Cerebellar cortex (tissue), 1 donor: Measurements from ENCODE around the gene TBC1D25.

Experiments
- DNase-seq: peaks from one replicate; pipeline ENCODE4 v3.0.0-alpha.2; 2015; ENCODE audit warnings: low spot score

Gene TBC1D25

GRCh38 chrX:48539345-48540027 is at the start of gene TBC1D25:
Gene TBC1D25 (plus strand): TSS chrX:48539714. CDS start chrX:48539798, 84 bp downstream.
- peak; percentile 98 for DNase-seq

DNA sequence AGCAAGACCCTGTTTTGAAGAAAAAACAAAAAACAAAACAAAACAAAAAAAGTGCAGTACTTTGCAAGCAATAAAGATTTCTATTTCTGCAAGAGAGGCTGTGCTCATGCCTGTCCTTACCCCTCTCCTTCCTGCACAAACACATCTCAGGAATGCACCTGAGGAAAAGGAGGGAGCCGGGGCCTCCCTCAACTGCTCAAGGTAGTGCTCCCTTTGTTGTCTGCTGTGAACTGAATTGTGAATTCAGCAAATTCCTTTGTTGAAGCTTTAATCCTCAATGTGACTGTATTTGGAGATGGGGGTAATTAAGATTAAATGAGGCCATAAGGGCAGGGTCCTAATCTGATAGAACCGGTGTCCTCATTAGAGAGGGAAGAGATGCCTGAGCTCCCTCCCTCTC is 49.6 kb upstream of the TBC1D25 start:
- DNase-seq, result no peak

DNA sequence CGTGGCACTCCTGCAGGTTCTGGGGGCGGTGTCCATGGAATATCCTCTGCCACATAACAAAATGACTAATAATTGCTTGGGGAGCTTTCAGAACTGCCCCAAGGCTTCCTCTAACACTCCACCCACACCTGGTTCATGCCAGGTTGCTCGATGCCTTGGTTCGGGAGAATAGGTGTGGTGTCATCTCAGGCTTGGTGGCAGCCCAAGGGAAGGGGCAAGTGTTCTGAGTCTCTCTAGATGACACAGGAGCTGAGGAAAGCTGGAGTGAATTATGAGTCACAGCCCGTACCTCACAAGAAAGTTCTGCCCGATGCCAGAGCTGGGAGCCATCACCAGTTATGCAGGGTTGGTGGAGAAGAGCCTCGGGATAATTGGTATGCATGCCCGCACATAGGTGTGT is 48.9 kb upstream of the TBC1D25 start:
- DNase-seq, result no peak

- DNase-seq, result no peak
Observed at GRCh38 chrX:48491809-48492208, 47.7 kb upstream of the TBC1D25 start.

DNA sequence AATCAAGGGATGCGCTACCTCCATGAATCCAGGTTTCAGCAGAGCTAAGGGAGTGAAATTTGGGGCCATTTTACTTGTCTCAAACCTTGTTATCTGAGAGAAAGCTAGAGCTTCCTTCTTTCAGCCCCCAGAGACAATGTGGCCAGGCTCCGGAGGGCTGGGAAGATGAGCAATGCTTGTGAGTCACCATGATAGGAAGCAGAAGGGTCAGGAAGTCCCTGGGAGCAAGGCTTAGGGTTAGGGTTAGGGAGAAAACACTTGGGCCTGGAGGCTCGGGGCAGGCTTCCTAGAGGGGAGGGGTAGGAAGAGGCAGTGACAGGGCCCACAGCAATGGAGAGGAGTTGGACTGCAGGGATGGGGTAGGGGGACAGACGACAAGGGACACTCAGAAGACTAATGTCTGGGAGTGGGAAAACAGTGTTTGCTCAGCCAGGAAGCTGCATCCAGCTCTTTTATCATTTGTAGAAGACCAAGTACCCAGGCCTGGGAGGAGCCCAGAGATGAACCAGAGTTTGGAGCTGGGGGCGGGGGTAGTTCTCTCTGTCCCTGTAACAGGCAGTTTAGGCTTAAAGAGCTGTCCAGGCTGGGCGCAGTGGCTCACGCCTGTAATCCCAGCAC is 47.1 kb upstream of the TBC1D25 start:
- no peak for DNase-seq

DNA sequence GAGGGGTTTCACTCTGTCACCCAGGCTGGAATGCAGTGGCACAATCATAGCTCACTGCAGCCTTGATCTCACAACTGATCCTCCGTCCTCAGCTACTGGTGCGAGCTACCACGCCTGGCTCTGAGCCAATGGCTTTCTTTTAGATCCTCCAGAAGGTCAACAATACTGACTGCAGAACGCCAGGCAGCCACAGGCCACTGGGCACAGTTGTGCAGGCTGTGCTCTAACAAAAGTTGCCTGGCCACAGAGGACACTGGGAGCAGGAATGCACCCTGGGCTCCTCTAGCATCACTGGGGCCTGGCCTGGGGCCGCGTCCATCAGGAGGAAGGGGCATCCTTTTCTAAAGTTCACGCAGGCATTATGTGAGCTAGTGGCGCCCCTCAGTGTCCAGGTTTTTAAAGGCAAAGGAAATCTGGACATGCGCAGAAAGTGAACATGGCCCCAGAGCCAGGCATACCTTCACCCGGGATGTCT is 45.6 kb upstream of the TBC1D25 start:
- peak; percentile 35 for DNase-seq

- DNase-seq, result no peak
Observed at GRCh38 chrX:48496660-48497059, 42.9 kb upstream of the TBC1D25 start.

DNA sequence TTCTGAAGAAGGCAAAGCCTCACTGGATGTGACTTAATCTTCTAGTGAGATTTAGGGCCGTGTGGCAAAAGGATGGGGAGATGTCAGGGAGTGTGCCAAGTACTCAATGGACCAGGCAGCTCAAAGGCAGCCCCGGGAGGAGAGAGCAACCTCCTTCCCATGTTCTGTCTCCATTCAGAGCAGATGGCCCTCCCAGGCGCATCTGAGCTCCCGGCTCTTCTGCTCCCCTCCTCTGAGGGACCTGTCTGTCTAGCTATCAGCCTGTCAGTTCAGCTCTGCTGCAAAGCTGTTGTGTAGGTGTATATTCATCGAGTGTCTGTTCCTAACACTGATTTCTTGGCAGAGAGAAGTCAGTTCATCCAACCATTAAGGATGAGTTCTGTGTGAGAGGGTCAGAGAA is 41.6 kb upstream of the TBC1D25 start:
- DNase-seq, result peak; percentile 38

DNA sequence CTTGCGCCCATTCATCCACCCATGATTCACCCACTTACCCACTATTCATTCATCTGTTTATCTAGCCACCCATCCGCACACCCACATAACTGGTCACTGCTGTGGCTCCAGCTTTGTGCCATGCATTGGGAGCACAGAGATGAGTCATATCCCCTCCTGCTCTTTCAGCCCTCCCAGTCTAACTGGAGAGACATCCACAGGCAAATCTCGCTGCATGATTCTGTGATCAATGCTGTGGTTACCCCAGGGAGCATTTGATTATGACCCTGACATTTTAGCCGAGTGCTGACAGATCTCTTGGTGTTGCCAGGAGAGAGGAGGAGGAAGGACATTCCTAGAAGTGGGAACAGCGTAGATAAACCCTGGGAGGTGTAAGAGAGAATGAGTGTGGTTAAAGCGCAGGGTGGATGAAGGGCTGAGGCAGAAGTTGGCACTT is 41.1 kb upstream of the TBC1D25 start:
- DNase-seq, result no peak

- DNase-seq, result no peak
Observed at GRCh38 chrX:48504261-48504660, 35.3 kb upstream of the TBC1D25 start.

DNA sequence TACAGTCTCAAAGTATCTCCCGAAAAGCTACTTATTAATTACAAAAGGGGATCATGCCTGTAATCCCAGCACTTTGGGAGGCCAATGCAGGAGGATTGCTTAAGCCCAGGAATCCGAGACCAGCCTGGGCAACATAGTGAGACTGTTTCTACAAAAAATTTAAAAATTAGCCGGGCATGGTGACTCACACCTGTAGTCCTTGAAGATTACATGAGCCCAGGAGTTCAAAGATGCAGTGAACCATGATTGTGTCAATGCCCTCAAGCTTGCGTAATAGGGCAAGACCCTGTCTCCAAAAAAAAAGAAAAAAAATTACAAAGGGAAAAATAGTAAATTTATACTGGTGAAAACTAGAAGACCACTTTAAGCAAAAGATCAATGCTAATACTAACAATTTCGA is 34.0 kb upstream of the TBC1D25 start:
- no peak for DNase-seq

DNA sequence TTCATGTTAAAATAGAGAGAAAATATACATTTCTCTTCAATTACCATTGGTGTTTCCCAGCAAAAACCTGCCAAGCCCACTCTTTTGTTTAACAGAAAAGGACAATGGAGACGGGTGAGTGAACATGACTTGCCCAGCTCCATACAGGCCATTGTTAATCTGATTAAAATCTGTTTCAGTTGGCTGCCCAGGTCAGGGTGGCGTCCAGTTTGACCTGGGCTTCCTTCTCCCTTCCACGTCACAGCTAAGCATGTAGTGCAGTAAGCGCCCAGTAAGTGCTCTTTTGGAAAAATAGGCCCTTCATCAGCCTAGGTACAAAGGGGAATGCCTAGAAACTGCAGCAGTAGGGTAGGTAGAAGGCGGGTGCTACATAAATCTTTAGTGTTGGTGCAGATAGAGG is 32.3 kb upstream of the TBC1D25 start:
- DNase-seq, result no peak

DNA sequence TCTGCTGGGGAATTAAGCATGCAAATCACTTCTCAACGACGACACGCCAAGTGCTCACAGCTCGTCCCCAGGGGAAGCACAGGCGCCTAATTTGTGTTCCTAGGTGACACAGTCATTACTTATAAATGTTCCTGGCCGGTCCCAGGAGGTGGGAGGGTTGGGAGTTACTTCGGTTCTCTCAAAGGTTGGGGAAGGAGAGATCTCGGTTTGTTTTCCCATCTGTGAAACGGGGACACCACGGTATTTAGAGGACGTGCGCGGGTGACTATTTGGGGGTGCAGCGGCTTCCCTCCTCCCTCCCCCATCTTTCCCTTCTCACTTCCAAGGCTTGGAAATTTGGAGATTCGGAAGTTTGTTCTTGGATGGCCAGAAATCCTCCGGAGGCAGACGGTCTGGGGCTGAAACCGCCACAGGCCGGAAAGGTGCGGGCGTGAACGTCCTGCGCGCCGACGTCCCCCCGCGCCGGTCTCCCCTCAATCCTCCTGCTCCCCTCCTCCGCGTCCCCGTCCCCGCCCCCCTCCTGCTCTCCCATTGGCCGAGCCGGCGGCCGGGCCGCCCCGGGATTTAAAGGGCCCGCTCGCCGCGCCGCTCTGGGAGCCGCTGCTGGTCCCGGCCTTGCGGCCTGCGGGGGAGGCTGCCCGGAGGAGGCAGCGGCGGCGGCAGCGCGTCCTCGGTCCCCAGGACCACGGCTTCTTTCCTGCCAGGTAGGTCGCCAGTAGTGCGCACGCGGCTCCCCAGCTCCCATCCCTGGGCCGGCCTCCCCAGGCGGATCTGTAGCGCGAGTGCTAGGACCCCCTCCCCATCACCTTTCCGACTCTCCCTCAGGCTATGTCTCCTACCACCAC is 30.9 kb upstream of the TBC1D25 start, which contains the start of gene PORCN:
Gene PORCN, plus strand, starts transcription at position 593 of the 845 bp plus-strand sequence. CDS start 829 bp downstream, outside the sequence.
- DNase-seq, result peak; percentile 75

- DNase-seq, result no peak
Observed at GRCh38 chrX:48509245-48509590, 30.3 kb upstream of the TBC1D25 start.

GRCh38 chrX:48509619-48510018 is 29.9 kb upstream of the TBC1D25 start:
- DNase-seq, result peak; percentile 18

DNA sequence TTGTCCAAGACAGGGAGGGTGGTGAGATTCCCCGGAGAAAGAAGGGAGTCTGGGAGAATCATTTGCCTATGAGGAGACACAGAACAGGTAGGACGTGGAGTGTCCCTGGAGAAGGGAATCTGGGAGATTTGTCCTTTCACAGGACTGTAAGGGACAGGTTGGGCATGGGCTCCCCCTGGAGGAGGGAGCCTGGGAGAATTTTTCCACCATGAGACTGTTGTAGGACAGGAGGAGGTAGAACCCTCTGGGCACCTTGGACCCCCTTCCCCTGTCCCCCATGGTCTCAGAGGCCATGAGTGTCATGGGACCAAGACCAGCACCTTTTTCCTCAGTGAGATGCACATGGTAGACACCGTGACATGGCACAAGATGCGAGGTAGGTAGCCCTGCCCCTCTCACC is 28.0 kb upstream of the TBC1D25 start:
- peak; percentile 19 for DNase-seq

DNA sequence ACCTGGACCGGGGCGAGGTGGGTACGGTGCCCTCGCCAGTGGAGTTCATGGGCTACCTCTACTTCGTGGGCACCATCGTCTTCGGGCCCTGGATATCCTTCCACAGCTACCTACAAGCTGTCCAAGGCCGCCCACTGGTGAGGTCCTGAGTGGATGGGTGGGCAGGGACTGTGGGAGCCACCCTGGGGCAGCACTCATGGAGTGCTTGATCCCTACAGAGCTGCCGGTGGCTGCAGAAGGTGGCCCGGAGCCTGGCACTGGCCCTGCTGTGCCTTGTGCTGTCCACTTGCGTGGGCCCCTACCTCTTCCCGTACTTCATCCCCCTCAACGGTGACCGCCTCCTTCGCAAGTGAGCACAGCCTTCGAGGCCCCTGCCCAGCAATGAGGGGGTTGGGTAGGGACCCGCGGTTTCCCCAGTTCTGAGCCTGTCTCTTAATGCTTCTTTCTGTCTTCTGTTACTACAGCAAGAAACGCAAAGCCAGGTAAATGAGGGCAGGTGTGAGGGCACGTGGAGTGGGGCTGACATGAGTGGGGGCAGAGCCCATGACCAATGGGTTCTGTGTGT is 27.1 kb upstream of the TBC1D25 start:
- no peak for DNase-seq

GRCh38 chrX:48513670-48514069 is 25.8 kb upstream of the TBC1D25 start:
- DNase-seq, result no peak

DNA sequence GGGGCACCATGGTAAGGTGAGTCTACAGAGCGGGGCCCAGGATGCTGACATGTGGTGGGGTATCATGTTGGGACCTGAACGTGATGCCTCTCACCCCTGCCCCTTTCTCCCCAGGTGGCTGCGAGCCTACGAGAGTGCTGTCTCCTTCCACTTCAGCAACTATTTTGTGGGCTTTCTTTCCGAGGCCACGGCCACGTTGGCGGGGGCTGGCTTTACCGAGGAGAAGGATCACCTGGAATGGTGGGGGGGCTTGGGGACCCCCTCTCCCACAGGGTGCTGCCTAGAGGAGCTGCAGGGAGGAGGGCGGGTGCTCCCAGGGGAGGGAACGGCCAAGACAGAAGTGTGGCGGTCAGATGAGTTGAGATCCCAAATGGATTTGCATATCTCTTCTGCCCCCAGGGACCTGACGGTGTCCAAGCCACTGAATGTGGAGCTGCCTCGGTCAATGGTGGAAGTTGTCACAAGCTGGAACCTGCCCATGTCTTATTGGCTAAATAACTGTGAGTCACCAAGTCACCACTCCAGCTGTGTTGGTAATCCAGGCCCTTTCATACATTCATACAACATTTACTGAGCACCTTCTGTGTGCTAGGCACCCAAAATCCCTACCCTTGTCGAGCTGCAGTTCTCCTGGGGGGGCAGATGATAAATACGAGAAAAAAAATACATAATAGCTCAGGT is 25.2 kb upstream of the TBC1D25 start:
- DNase-seq, result no peak

DNA sequence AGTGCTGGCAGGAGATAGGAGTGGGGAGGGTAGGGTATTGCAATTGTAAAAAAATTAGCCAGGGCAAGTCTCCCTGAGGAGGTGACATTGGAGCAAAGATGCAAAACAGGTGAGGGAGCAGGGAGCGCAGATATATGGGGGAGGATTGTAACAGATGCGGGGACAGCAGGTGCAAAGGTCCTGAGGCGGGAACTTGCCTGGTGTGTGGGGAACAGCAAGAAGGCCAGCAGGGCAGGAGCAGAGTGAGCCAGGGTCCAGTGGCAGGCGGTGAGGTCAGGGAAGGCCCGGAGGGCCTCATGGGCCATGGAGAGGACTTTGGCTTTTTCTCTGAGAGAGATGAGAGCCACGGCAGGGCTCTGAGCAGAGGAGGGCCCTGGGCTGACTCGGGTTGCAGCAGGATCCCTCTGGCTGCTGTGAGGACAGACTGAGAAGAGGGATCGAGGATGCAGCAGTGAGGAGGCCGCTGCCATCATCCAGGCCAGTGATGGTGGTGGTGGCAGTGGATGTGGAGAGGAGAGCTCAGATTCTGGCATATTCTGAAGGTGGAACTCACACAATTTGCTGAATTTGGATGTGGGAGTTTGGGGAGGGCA is 24.6 kb upstream of the TBC1D25 start:
- no peak for DNase-seq

DNA sequence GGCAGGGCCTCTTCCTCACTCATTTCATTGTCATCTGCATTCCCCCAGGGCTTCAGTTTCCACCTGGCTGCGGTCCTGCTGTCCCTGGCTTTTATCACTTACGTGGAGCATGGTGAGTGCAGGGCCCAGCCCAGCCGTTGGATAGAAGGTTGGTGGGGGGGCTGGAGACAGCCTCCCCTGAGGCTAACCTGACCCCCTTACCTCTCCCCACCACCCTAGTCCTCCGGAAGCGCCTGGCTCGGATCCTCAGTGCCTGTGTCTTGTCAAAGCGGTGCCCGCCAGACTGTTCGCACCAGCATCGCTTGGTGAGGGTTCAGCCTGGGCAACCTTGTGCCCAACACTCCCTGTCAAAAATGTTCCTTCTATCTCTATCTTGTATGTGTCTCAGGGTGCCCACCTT is 23.7 kb upstream of the TBC1D25 start:
- no peak for DNase-seq
